ENCODE results near the gene LNPEP.

- TF ChIP-seq RAD21 (CRISPR knock-in tag; IDR thresholded peaks at IDR 0.05) (no peak), CTCF (CRISPR knock-in tag; IDR thresholded peaks at IDR 0.05) (no peak), FOXM1 (CRISPR knock-in tag; IDR thresholded peaks at IDR 0.05) (no peak), HDAC6 (IDR thresholded peaks at IDR 0.05; ENCODE audit: low read depth, low read length) (no peak), THAP11 (CRISPR knock-in tag; IDR thresholded peaks at IDR 0.05) (no peak), HOXA5 (CRISPR knock-in tag; IDR thresholded peaks at IDR 0.05) (no peak), ZNF24 (IDR thresholded peaks at IDR 0.05) (no peak), RBAK (CRISPR knock-in tag; IDR thresholded peaks at IDR 0.05) (no peak), SMC3 (IDR thresholded peaks at IDR 0.05; ENCODE audit: low read length) (no peak)
- TF ChIP-seq, protein P1, sequence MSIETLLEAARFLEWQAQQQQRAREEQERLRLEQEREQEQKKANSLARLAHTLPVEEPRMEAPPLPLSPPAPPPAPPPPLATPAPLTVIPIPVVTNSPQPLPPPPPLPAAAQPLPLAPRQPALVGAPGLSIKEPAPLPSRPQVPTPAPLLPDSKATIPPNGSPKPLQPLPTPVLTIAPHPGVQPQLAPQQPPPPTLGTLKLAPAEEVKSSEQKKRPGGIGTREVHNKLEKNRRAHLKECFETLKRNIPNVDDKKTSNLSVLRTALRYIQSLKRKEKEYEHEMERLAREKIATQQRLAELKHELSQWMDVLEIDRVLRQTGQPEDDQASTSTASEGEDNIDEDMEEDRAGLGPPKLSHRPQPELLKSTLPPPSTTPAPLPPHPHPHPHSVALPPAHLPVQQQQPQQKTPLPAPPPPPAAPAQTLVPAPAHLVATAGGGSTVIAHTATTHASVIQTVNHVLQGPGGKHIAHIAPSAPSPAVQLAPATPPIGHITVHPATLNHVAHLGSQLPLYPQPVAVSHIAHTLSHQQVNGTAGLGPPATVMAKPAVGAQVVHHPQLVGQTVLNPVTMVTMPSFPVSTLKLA (IDR thresholded peaks at IDR 0.05): no peak
- TF ChIP-seq, protein P2, sequence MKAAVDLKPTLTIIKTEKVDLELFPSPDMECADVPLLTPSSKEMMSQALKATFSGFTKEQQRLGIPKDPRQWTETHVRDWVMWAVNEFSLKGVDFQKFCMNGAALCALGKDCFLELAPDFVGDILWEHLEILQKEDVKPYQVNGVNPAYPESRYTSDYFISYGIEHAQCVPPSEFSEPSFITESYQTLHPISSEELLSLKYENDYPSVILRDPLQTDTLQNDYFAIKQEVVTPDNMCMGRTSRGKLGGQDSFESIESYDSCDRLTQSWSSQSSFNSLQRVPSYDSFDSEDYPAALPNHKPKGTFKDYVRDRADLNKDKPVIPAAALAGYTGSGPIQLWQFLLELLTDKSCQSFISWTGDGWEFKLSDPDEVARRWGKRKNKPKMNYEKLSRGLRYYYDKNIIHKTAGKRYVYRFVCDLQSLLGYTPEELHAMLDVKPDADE (CRISPR knock-in tag; IDR thresholded peaks at IDR 0.05): no peak
- TF ChIP-seq, protein P3, sequence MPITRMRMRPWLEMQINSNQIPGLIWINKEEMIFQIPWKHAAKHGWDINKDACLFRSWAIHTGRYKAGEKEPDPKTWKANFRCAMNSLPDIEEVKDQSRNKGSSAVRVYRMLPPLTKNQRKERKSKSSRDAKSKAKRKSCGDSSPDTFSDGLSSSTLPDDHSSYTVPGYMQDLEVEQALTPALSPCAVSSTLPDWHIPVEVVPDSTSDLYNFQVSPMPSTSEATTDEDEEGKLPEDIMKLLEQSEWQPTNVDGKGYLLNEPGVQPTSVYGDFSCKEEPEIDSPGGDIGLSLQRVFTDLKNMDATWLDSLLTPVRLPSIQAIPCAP (CRISPR knock-in tag; IDR thresholded peaks at IDR 0.05; ENCODE audit: low read depth): no peak
Observed at GRCh38 chr5:97076098-97076497, 140.2 kb downstream of the LNPEP start.

All from HepG2 (cell line).